Measurements from ENCODE around the gene RARS2.
"Not testable (repeated sequence)": the region's sequence is repeated elsewhere in the genome, so short reads cannot be mapped to it uniquely, and the experiment has no call there.

Gene RARS2, protein sequence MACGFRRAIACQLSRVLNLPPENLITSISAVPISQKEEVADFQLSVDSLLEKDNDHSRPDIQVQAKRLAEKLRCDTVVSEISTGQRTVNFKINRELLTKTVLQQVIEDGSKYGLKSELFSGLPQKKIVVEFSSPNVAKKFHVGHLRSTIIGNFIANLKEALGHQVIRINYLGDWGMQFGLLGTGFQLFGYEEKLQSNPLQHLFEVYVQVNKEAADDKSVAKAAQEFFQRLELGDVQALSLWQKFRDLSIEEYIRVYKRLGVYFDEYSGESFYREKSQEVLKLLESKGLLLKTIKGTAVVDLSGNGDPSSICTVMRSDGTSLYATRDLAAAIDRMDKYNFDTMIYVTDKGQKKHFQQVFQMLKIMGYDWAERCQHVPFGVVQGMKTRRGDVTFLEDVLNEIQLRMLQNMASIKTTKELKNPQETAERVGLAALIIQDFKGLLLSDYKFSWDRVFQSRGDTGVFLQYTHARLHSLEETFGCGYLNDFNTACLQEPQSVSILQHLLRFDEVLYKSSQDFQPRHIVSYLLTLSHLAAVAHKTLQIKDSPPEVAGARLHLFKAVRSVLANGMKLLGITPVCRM

GRCh38 chr6:87589693-87590416 is at the start of gene RARS2, which contains the start of gene ORC3:
TSS of gene RARS2 (minus strand) at chr6:87589987. CDS start at chr6:87589957, 30 bp downstream.
TSS of gene ORC3 (plus strand) at chr6:87590135. CDS start at chr6:87590169, 34 bp downstream.
- DNase-seq = peak; percentile 81

GRCh38 chr6:87639373-87639772 is 49.6 kb upstream of the RARS2 start:
- no peak for DNase-seq

DNA sequence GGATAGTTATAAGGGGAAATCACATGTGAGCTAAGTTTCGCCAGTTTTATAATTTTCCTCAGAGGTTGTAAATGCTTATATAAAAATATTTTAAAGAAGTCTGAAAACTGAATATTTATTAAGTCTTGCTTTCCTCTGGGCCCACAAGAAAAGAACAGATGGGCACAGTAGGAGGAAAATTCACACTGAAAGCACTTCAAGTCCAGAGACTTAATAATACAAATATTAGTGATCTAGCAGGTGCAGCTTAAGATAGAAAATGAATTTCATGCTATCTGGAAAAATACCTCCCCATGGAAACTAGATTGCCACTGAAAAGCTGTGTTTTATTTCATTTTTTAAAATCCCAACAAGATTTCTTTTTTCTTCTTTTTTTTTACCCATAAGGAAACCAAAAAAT is 47.3 kb upstream of the RARS2 start:
- DNase-seq = no peak

DNA sequence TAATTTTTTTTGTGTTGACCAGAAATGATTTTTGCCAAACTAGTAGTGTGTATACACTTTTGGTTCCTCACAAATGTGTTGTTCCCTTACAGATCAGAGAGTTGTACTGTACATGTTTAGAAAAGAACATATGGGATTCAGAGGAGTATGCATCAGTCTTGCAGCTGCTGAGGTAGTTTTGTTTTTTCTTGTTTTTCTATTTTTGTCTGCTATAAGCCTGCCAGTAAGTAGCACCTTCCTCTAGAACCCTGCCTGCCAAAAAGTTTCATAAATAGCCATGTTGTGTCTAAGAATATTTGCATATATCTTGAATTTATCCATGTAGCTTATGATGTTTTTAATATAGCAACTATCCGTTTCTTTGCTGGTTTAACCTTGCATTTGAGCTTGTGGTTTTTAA is 46.5 kb upstream of the RARS2 start:
- DNase-seq = no peak

- no peak for DNase-seq
Observed at GRCh38 chr6:87633851-87634250, 44.1 kb upstream of the RARS2 start.

GRCh38 chr6:87630746-87631145 is 41.0 kb upstream of the RARS2 start:
- no peak for DNase-seq

GRCh38 chr6:87628881-87629280 is 39.1 kb upstream of the RARS2 start:
- DNase-seq = no peak

DNA sequence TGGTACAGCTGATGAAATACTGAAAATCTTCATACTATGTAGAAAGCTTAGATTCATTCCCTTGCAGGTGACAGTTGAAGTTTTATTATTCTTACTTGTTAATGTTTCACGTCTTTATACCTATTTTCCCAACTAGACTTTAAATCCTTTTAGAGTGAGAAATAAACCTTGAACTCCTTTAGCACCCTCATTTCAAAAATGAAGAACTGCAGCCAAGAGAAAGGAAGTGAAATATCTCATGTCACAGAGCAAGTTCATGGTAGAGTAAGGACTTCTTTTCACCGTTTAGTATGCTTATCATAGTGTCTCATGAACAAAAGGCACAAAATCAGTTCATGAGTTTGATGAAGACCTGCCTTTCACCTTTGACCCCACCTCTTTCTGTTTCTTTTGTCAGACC is 38.6 kb upstream of the RARS2 start:
- DNase-seq = no peak

GRCh38 chr6:87623248-87623647 is 33.5 kb upstream of the RARS2 start:
- DNase-seq = no peak

- DNase-seq = no peak
Observed at GRCh38 chr6:87618531-87618930, 28.7 kb upstream of the RARS2 start.

DNA sequence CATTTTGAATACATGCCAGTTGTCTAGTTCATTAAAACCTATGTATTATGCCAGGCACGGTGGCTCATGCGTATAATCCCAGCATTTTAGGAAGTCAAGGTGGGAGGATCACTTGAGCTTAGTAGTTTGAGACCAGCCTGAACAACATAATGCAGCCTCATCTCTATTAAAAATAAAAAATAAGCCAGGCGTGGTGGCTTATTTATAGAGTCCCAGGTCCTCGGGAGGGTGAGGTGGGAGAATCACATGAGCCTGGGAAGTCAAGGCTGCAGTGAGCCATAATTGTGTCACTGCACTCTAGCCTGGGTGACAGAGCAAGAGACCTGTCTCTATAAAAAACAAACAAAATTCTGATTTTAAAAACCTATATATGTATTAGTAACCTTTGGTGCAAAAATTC is 27.6 kb upstream of the RARS2 start:
- no peak for DNase-seq

- DNase-seq = not testable (repeated sequence)
Observed at GRCh38 chr6:87613018-87613417, 23.2 kb upstream of the RARS2 start.

DNA sequence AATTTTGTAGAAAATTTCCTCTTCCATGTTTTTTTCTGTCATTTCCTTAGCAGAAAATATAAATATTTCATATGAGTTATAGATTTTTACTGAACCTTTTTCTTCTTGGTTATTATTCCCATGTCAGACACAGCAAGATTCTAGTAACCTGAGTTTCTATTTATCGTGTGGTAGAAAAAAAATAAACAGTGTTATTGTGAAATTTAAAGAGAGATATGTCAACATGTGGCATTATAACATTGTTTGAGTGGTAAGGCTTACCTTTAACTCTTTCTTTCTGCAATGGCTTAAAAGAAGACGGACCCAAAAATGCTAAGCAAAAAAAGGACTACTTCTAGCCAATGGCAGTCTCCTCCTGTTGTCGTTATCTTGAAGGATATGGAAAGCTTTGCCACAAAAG is 19.0 kb upstream of the RARS2 start:
- no peak for DNase-seq

- DNase-seq = no peak
Observed at GRCh38 chr6:87606199-87606598, 16.4 kb upstream of the RARS2 start.

DNA sequence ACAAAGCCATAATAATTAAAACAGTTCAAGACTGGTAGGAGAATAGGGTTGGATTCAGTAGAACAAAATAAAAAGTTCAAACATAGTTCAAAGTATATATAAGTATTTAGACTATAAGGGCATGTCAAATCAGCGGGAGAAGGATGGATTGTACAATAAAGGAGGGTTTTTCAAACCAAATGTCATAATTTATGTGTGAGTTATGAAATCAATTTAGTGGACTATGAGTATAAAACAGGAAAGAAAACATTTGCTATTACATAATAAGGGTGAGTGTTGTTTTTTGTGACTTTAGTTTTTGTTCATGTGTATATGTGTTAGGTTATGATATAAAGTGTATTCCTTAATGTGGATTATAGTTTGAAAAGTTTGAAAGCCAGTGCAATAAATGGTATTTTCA is 10.8 kb upstream of the RARS2 start:
- DNase-seq = no peak

DNA sequence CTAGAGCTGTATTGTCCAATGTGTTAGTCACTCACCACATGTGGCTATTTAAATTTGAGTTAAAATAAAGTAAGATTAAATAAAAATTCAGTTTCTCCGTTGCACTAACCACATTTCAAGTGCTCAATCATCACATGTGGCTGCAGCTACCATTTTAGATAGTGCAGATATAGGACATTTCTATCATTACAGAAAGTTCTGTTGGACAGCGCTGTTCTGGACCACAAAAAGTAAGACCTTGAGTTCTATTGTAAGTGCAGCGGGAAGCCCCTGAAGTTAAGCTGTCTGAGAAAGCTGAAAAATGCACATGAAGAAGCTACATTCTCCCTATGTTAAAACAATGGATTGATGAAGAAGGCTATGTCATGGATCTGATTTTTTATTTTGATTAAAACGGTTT is 1.2 kb upstream of the RARS2 start:
- DNase-seq = no peak

DNA sequence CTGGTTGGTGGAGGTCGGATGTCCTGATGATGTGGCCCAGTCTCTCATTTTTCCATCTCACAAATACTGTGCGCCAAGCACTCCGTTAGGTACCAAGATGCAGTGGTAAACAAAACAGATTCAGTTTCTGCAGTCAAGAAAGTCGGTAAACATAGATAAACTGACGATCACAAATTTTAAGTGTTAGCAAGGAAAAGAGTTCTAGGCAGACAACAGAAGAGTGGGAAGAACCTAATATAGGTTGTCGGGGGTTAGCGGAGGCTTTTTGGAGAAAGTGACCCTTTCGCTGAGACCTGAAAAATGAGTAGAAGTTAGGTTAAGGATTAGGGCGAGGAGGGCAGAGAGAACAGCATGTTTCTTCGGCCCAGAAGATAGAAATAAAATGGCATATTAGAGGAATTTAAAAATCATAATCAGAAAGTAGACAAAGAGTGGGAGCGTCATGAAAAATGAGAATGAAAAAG is 662 bp upstream of the RARS2 start:
- DNase-seq = no peak

GRCh38 chr6:87588756-87589407 is 905 bp downstream of the RARS2 start:
- DNase-seq = no peak

DNA sequence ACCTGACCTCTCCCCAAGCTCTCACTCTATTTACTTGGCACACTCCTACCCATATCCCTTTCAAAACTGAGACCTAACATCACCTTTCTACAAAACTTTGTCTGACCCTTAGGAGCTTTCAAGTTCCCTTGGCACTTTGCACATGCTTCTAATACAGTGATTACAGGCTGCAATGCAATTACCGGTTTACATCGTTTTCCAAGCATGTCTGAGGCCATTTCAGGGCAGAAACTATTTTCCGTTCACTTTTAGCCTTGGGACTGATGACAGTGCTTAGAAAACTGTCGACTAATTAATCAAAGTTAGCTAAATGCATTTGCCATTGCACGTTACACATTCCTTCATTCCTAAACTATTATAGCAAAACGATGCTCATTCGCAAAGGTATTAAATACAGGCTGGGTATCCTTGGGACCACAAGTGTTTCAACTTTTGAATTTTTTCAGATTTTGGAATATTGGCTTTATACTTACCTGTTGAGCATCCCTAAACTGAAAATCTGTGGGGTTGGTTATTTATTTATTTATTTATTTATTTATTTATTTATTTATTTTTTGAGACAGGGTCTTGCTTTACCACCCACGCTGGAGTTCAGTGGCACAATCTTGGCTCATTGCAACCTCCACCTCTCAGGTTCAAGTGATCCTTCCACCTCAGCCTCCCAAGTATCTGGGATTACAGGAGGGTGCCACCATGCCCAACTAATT is 3.3 kb downstream of the RARS2 start:
- no peak for DNase-seq

DNA sequence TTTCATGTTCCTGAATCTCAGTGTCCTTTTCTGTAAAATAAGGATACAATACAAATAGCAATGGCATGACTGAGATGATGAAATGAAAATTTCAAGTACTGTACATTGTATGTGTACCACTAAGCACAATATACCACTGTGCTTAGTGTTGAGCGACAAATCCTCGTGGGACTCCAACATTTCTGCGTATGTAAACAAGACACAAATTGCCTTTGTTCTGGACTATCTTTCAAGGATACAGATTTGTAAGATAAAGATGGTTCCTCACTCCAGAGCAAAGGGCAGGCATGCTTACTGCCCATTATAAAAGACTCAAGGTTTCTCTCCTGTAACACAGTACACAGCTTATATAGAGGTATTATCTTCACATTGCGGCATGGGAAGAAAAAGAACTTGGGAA is 6.0 kb downstream of the RARS2 start:
- DNase-seq = no peak

GRCh38 chr6:87575423-87575822 is 14.4 kb downstream of the RARS2 start:
- no peak for DNase-seq

- no peak for DNase-seq
Observed at GRCh38 chr6:87574237-87574804, 15.5 kb downstream of the RARS2 start.
